HEK293 (cell line): ENCODE measurements around the gene PRKACG.

Experiments
- CTCF ChIA-PET: fragments of 350-600 bp; formaldehyde crosslinking; extraction: SDS; loops from one replicate; lab custom pipeline; 2021; ENCODE audit warnings: antibody characterized with exemption; lab: Yijun Ruan, JAX
- POLR2A ChIA-PET: fragments of 300-600 bp; formaldehyde crosslinking; extraction: SDS; loops from one replicate; lab custom pipeline; 2020; ENCODE audit warnings: antibody characterized with exemption, inconsistent platforms; lab: Yijun Ruan, JAX
- H3K27ac ChIP-seq: fragments of 200-500 bp; sonication (Bioruptor generic); 2 replicates; pipeline ENCODE4 v1.5.1; 2014; ENCODE audit warnings: low read depth, low read length, control low read depth, inconsistent platforms; ENCODE audit errors: extremely low read depth
- H3K36me3 ChIP-seq, 2 experiments: fragments of 200-500 bp in 1 of 2; sonication (Bioruptor generic) in 1 of 2; 1 replicate in 1 of 2; 2 replicates in 1 of 2; pipeline ENCODE4 v1.5.1; 2014 to 2017; ENCODE audit warnings: inconsistent platforms in 2 of 2, low read length in 2 of 2; ENCODE audit not compliant: control insufficient read depth in 2 of 2, insufficient read depth in 1 of 2
- H3K4me1 ChIP-seq: fragments of 200-500 bp; sonication (Bioruptor generic); 2 replicates; pipeline ENCODE4 v1.5.1; 2014; ENCODE audit warnings: mild to moderate bottlenecking, low read length, inconsistent platforms; ENCODE audit not compliant: control insufficient read depth, insufficient read depth
- H3K4me3 ChIP-seq: 2 replicates; pipeline ENCODE4 v1.5.1; 2011; ENCODE audit warnings: low read depth, mild to moderate bottlenecking, control low read depth, low read length, moderate library complexity
- H3K9me3 ChIP-seq: fragments of 200-500 bp; sonication (Bioruptor generic); 2 replicates; pipeline ENCODE4 v1.5.1; 2014; ENCODE audit warnings: low read depth, low read length, inconsistent platforms; ENCODE audit not compliant: control insufficient read depth, insufficient read depth
- BCL11A ChIP-seq: fragments of 450-650 bp; formaldehyde crosslinking; IDR thresholded peaks from 2 replicates; pipeline ENCODE4 v1.5.1; 2016; ENCODE audit warnings: low read depth, missing biosample characterization, missing genetic modification characterization
- KLF8 ChIP-seq: fragments of 450-650 bp; formaldehyde crosslinking; IDR thresholded peaks from 2 replicates; pipeline ENCODE4 v1.5.1; 2016; ENCODE audit warnings: missing biosample characterization, missing genetic modification characterization
- TCF7L2 ChIP-seq: IDR thresholded peaks from 2 replicates; pipeline ENCODE4 v1.6.1; 2011; ENCODE audit warnings: low read depth, mild to moderate bottlenecking, inconsistent platforms, low read length, moderate library complexity, borderline replicate concordance
- ZBTB1 ChIP-seq: fragments of 450-650 bp; formaldehyde crosslinking; IDR thresholded peaks from 2 replicates; pipeline ENCODE4 v1.5.1; 2016; ENCODE audit warnings: missing biosample characterization, missing genetic modification characterization
- ZBTB21 ChIP-seq: fragments of 450-650 bp; formaldehyde crosslinking; IDR thresholded peaks from 2 replicates; pipeline ENCODE4 v1.5.1; 2017; ENCODE audit warnings: missing biosample characterization, missing genetic modification characterization
- ZFP69B ChIP-seq: fragments of 450-650 bp; formaldehyde crosslinking; IDR thresholded peaks from 2 replicates; pipeline ENCODE4 v1.5.1; 2016; ENCODE audit warnings: missing biosample characterization, missing genetic modification characterization
- ZNF10 ChIP-seq: fragments of 450-650 bp; formaldehyde crosslinking; IDR thresholded peaks from 2 replicates; pipeline ENCODE4 v1.5.1; 2017; ENCODE audit warnings: missing biosample characterization, missing genetic modification characterization
- ZNF121 ChIP-seq: fragments of 450-650 bp; formaldehyde crosslinking; IDR thresholded peaks from 2 replicates; pipeline ENCODE4 v1.5.1; 2016; ENCODE audit warnings: missing biosample characterization, missing genetic modification characterization
- ZNF133 ChIP-seq: fragments of 450-650 bp; formaldehyde crosslinking; IDR thresholded peaks from 2 replicates; pipeline ENCODE4 v1.5.1; 2016; ENCODE audit warnings: missing biosample characterization, missing genetic modification characterization
- ZNF26 ChIP-seq: fragments of 450-650 bp; formaldehyde crosslinking; IDR thresholded peaks from 2 replicates; pipeline ENCODE4 v1.5.1; 2016; ENCODE audit warnings: missing biosample characterization, missing genetic modification characterization
- ZNF324 ChIP-seq: fragments of 450-650 bp; formaldehyde crosslinking; IDR thresholded peaks from 2 replicates; pipeline ENCODE4 v1.5.1; 2016; ENCODE audit warnings: missing biosample characterization, missing genetic modification characterization
- ZNF366 ChIP-seq: fragments of 450-650 bp; formaldehyde crosslinking; conservative IDR thresholded peaks from 2 replicates; pipeline ENCODE4 v1.5.1; 2016; ENCODE audit warnings: missing biosample characterization, missing genetic modification characterization
- ZNF391 ChIP-seq: fragments of 450-650 bp; formaldehyde crosslinking; IDR thresholded peaks from 2 replicates; pipeline ENCODE4 v1.5.1; 2016; ENCODE audit warnings: low read depth, missing biosample characterization, missing genetic modification characterization, borderline replicate concordance
- ZNF423 ChIP-seq: fragments of 450-650 bp; formaldehyde crosslinking; IDR thresholded peaks from 2 replicates; pipeline ENCODE4 v1.5.1; 2016; ENCODE audit warnings: missing biosample characterization, missing genetic modification characterization
- ZNF433 ChIP-seq: fragments of 450-650 bp; formaldehyde crosslinking; IDR thresholded peaks from 2 replicates; pipeline ENCODE4 v1.5.1; 2016; ENCODE audit warnings: missing biosample characterization, missing genetic modification characterization, low read depth
- ZNF544 ChIP-seq: fragments of 450-650 bp; formaldehyde crosslinking; IDR thresholded peaks from 2 replicates; pipeline ENCODE4 v1.5.0; 2017; ENCODE audit warnings: missing biosample characterization, missing genetic modification characterization
- ZNF580 ChIP-seq: fragments of 450-650 bp; formaldehyde crosslinking; IDR thresholded peaks from 2 replicates; pipeline ENCODE4 v1.5.1; 2016; ENCODE audit warnings: missing biosample characterization, missing genetic modification characterization
- ZNF677 ChIP-seq: fragments of 450-650 bp; IDR thresholded peaks from 2 replicates; pipeline ENCODE4 v1.5.0; 2018; ENCODE audit warnings: missing biosample characterization, mild to moderate bottlenecking, missing genetic modification characterization, moderate library complexity
- ZNF701 ChIP-seq: fragments of 450-650 bp; formaldehyde crosslinking; IDR thresholded peaks from 2 replicates; pipeline ENCODE4 v1.5.1; 2016; ENCODE audit warnings: missing biosample characterization, missing genetic modification characterization
- ZNF747 ChIP-seq: fragments of 450-650 bp; formaldehyde crosslinking; IDR thresholded peaks from 2 replicates; pipeline ENCODE4 v1.5.1; 2016; ENCODE audit warnings: missing biosample characterization, missing genetic modification characterization
- ZNF843 ChIP-seq: fragments of 450-650 bp; formaldehyde crosslinking; IDR thresholded peaks from 2 replicates; pipeline ENCODE4 v1.5.1; 2016; ENCODE audit warnings: missing biosample characterization, missing genetic modification characterization
- ZSCAN23 ChIP-seq: fragments of 450-650 bp; formaldehyde crosslinking; IDR thresholded peaks from 2 replicates; pipeline ENCODE4 v1.5.1; 2016; ENCODE audit warnings: missing biosample characterization, missing genetic modification characterization
- TF ChIP-seq, protein P1 (sequence below): fragments of 450-650 bp; formaldehyde crosslinking; IDR thresholded peaks from 2 replicates; pipeline ENCODE4 v1.5.1; 2016; ENCODE audit warnings: missing biosample characterization, missing genetic modification characterization
- TF ChIP-seq, protein P2 (sequence below): fragments of 450-650 bp; IDR thresholded peaks from 2 replicates; pipeline ENCODE4 v1.5.1; 2018; ENCODE audit warnings: missing biosample characterization, mild to moderate bottlenecking, missing genetic modification characterization

PRKACG gene

GRCh38 chr9:68964765-68965164, 49.1 kb downstream of the PRKACG start:
- Histone ChIP-seq H3K27ac (no peak overlapping the region), H3K36me3 (no peaks in the 10 kb centered on the region), H3K9me3 (no peaks in the 10 kb centered on the region), H3K4me3 (no peak overlapping the region), H3K4me1 (no peaks in the 10 kb centered on the region; the same call in 1 of the 2 replicates)
- TF ChIP-seq ZBTB21 (tag by site-specific recombination) (no peak), ZNF121 (no peak), ZNF843 (tag by site-specific recombination) (no peak), ZSCAN23 (tag by site-specific recombination) (no peak), ZNF366 (tag by site-specific recombination) (no peak), ZNF544 (tag by site-specific recombination) (no peak), BCL11A (tag by site-specific recombination) (no peak), ZNF10 (tag by site-specific recombination) (no peak), ZNF423 (tag by site-specific recombination) (no peak), ZNF701 (no peak), KLF8 (tag by site-specific recombination) (no peak), ZNF133 (tag by site-specific recombination) (no peak), ZNF391 (no peak), ZNF747 (tag by site-specific recombination) (no peak)
- TF ChIP-seq, protein P1, sequence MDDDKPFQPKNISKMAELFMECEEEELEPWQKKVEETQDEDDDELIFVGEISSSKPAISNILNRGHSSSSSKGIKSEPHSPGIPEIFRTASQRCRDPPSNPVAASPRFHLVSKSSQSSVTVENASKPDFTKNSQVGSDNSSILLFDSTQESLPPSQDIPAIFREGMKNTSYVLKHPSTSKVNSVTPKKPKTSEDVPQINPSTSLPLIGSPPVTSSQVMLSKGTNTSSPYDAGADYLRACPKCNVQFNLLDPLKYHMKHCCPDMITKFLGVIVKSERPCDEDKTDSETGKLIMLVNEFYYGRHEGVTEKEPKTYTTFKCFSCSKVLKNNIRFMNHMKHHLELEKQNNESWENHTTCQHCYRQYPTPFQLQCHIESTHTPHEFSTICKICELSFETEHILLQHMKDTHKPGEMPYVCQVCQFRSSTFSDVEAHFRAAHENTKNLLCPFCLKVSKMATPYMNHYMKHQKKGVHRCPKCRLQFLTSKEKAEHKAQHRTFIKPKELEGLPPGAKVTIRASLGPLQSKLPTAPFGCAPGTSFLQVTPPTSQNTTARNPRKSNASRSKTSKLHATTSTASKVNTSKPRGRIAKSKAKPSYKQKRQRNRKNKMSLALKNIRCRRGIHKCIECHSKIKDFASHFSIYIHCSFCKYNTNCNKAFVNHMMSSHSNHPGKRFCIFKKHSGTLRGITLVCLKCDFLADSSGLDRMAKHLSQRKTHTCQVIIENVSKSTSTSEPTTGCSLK (tag by site-specific recombination) = no peak
- ChIA-PET POLR2A (no interaction called here), CTCF (no interaction called here)

DNA sequence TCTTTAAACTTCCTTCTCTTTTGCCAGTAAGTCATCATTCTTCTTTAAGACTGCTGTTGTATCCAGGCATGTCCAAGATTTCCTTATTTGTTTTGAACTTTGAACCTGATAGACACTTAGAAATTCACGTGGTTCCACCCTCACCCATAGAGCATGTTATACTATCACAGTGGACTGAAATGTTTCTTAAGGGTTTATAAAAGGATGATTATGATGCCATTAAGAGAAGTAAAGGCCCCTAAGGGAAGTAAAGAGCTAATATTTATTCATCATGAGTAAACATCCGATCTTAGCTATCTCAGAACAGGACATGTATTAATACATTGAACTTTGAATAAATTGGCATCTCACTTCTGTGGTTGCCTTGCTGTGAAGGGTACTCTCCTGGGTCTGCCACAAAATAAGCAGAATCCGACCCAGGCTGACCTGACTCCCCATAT, 49.8 kb downstream of the PRKACG start:
- ChIA-PET POLR2A (no interaction called here), CTCF (interaction anchor here (0.5 to 0.7 kb wide), 2 partner anchors 264 to 344 kb away, joined by 3 read pairs; no protein-coding TSS in a partner anchor)
- no peak for TF ChIP-seq ZNF26 (tag by site-specific recombination)
- TF ChIP-seq, protein P2, sequence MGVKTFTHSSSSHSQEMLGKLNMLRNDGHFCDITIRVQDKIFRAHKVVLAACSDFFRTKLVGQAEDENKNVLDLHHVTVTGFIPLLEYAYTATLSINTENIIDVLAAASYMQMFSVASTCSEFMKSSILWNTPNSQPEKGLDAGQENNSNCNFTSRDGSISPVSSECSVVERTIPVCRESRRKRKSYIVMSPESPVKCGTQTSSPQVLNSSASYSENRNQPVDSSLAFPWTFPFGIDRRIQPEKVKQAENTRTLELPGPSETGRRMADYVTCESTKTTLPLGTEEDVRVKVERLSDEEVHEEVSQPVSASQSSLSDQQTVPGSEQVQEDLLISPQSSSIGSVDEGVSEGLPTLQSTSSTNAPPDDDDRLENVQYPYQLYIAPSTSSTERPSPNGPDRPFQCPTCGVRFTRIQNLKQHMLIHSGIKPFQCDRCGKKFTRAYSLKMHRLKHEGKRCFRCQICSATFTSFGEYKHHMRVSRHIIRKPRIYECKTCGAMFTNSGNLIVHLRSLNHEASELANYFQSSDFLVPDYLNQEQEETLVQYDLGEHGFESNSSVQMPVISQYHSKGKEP (tag by site-specific recombination) = no peak
- TF ChIP-seq ZNF324 (tag by site-specific recombination) = no peak
- TF ChIP-seq TCF7L2 = no peak
- no peak for TF ChIP-seq ZNF433 (tag by site-specific recombination)
- no peak for TF ChIP-seq ZBTB1 (tag by site-specific recombination)
- TF ChIP-seq ZNF677 (tag by site-specific recombination) = no peak
- TF ChIP-seq ZNF580 = no peak
- no peak for TF ChIP-seq ZFP69B (tag by site-specific recombination)
- H3K27ac ChIP-seq = no peak overlapping the region
- no peaks in the 10 kb centered on the region for H3K9me3 ChIP-seq
- no peak overlapping the region for H3K4me3 ChIP-seq
- H3K36me3 ChIP-seq = no peaks in the 10 kb centered on the region
- H3K4me1 ChIP-seq = no peaks in the 10 kb centered on the region
